HepG2 (cell line): ENCODE measurements around the gene UMOD. TPM values are rescaled to one million over a fixed set of nuclear protein-coding genes. Genes with fewer than 3 reads are reported as not detected.

Experiments
- LCORL ChIP-seq, 2 experiments: fragments of 450-650 bp in 1 of 2; sonication (generic) in 1 of 2; formaldehyde crosslinking in 1 of 2; IDR thresholded peaks; 2 replicates each; pipeline versions ENCODE4 v1.5.0 to v1.6.1; 2017 to 2020; ENCODE audit warnings: antibody characterized with exemption in 1 of 2, missing genetic modification reagents in 1 of 2
- MAFF ChIP-seq: IDR thresholded peaks from 2 replicates; pipeline ENCODE4 v1.6.1; 2011; ENCODE audit warnings: low read depth, low read length, improper control_type of control experiment
- NAIF1 ChIP-seq: sonication (generic); formaldehyde crosslinking; IDR thresholded peaks from 2 replicates; pipeline ENCODE4 v1.5.0; 2020; ENCODE audit warnings: mild to moderate bottlenecking, missing genetic modification reagents, borderline replicate concordance
- NR2F6 ChIP-seq, 2 experiments: IDR thresholded peaks; 2 replicates each; pipeline ENCODE4 v1.6.1; 2016; ENCODE audit warnings: antibody characterized with exemption in 1 of 2, mild to moderate bottlenecking in 1 of 2
- PTBP1 ChIP-seq: fragments of 200-400 bp; formaldehyde crosslinking; IDR thresholded peaks from 2 replicates; pipeline ENCODE4 v1.6.1; 2018; ENCODE audit warnings: low read length, low read depth; ENCODE audit not compliant: poor library complexity, severe bottlenecking
- SMAD1 ChIP-seq: sonication (generic); formaldehyde crosslinking; IDR thresholded peaks from 2 replicates; pipeline ENCODE4 v1.4.0; 2020; ENCODE audit warnings: missing genetic modification reagents, low read depth, mild to moderate bottlenecking, borderline replicate concordance
- SRSF4 ChIP-seq: fragments of 200-400 bp; formaldehyde crosslinking; IDR thresholded peaks from one replicate; pipeline ENCODE4 v1.6.1; 2018; ENCODE audit warnings: mild to moderate bottlenecking, low read depth, low read length, moderate library complexity; ENCODE audit not compliant: poor library complexity, severe bottlenecking
- TEAD3 ChIP-seq: optimal IDR thresholded peaks from 2 replicates; pipeline ENCODE3; 2016; ENCODE audit warnings: borderline replicate concordance
- ZBTB1 ChIP-seq: sonication (generic); formaldehyde crosslinking; IDR thresholded peaks from 2 replicates; pipeline ENCODE4 v1.4.0; 2020; ENCODE audit warnings: missing genetic modification reagents, borderline replicate concordance
- ZBTB20 ChIP-seq: sonication (generic); formaldehyde crosslinking; IDR thresholded peaks from 2 replicates; pipeline ENCODE4 v1.8.1; 2023; ENCODE audit warnings: missing genetic modification reagents, low read depth, mild to moderate bottlenecking, borderline replicate concordance
- ZFP90 ChIP-seq: sonication (generic); formaldehyde crosslinking; IDR thresholded peaks from 2 replicates; pipeline ENCODE4 v1.8.0; 2022; ENCODE audit warnings: missing genetic modification reagents, mild to moderate bottlenecking, inconsistent platforms, borderline replicate concordance
- ZFY ChIP-seq: sonication (generic); formaldehyde crosslinking; IDR thresholded peaks from 2 replicates; pipeline ENCODE4 v1.4.0; 2020; ENCODE audit warnings: missing genetic modification reagents
- ZNF274 ChIP-seq: sonication (generic); formaldehyde crosslinking; IDR thresholded peaks from 2 replicates; pipeline ENCODE4 v1.5.1; 2020; ENCODE audit warnings: mild to moderate bottlenecking, missing genetic modification reagents
- ZNF331 ChIP-seq: sonication (generic); formaldehyde crosslinking; IDR thresholded peaks from 2 replicates; pipeline ENCODE4 v1.4.0; 2020; ENCODE audit warnings: missing genetic modification reagents
- ZNF335 ChIP-seq: sonication (generic); formaldehyde crosslinking; IDR thresholded peaks from 2 replicates; pipeline ENCODE4 v1.4.0; 2020; ENCODE audit warnings: missing genetic modification reagents
- ZNF33A ChIP-seq: sonication (generic); formaldehyde crosslinking; IDR thresholded peaks from 2 replicates; pipeline ENCODE4 v1.5.1; 2020; ENCODE audit warnings: missing genetic modification reagents, mild to moderate bottlenecking, moderate library complexity, borderline replicate concordance
- ZNF350 ChIP-seq: sonication (generic); formaldehyde crosslinking; IDR thresholded peaks from 2 replicates; pipeline ENCODE4 v1.4.0; 2020; ENCODE audit warnings: mild to moderate bottlenecking, low read depth, missing genetic modification reagents, borderline replicate concordance
- ZNF670 ChIP-seq: sonication (generic); formaldehyde crosslinking; IDR thresholded peaks from 2 replicates; pipeline ENCODE4 v1.8.0; 2022; ENCODE audit warnings: mild to moderate bottlenecking, missing genetic modification reagents, borderline replicate concordance
- polyA plus RNA-seq, 8 experiments: library from polyadenylated mRNA; depleted of rRNA in 3 of 8; stranded (reverse) in 7 of 8; unstranded in 1 of 8; fragments of >200 nt; fragmentation: Illumina TruSeq in 4 of 8; extraction: Trizol in 4 of 8; gene quantifications; 2 replicates each; pipeline versions ENCODE4 v1.2.1 to v1.2.3, GENCODE V29; 2011 to 2016; ENCODE audit warnings: low read depth in 4 of 8, missing spikeins in 1 of 8, mixed read lengths in 1 of 8; ENCODE audit not compliant: insufficient read depth in 1 of 8
- total RNA-seq, 5 experiments: library from RNA; depleted of rRNA; stranded (reverse); fragments of >200 nt; fragmentation: Illumina TruSeq; extraction: Trizol; gene quantifications; 2 replicates each; pipeline ENCODE4 v1.2.3, GENCODE V29; 2016; ENCODE audit warnings: low read depth in 1 of 5
- TF ChIP-seq, protein P1 (sequence below): sonication (generic); formaldehyde crosslinking; IDR thresholded peaks from 2 replicates; pipeline ENCODE4 v1.4.0; 2020; ENCODE audit warnings: missing genetic modification reagents
- TF ChIP-seq, protein P2 (sequence below), 2 experiments: sonication (generic) in 1 of 2; formaldehyde crosslinking in 1 of 2; IDR thresholded peaks; 2 replicates each; pipeline versions ENCODE4 v1.4.0 to v1.6.1; 2016 to 2020; ENCODE audit warnings: borderline replicate concordance in 1 of 2, low read depth in 1 of 2, mild to moderate bottlenecking in 1 of 2, missing genetic modification reagents in 1 of 2
- TF ChIP-seq, protein P3 (sequence below): sonication (generic); formaldehyde crosslinking; IDR thresholded peaks from 2 replicates; pipeline ENCODE4 v1.4.0; 2020; ENCODE audit warnings: missing genetic modification reagents

The UMOD gene
- total and polyA plus RNA-seq, 2 of the 13 experiments (the other 11 are each of a cell fraction or from before 2014, with no cell fraction given), result not detected

DNA sequence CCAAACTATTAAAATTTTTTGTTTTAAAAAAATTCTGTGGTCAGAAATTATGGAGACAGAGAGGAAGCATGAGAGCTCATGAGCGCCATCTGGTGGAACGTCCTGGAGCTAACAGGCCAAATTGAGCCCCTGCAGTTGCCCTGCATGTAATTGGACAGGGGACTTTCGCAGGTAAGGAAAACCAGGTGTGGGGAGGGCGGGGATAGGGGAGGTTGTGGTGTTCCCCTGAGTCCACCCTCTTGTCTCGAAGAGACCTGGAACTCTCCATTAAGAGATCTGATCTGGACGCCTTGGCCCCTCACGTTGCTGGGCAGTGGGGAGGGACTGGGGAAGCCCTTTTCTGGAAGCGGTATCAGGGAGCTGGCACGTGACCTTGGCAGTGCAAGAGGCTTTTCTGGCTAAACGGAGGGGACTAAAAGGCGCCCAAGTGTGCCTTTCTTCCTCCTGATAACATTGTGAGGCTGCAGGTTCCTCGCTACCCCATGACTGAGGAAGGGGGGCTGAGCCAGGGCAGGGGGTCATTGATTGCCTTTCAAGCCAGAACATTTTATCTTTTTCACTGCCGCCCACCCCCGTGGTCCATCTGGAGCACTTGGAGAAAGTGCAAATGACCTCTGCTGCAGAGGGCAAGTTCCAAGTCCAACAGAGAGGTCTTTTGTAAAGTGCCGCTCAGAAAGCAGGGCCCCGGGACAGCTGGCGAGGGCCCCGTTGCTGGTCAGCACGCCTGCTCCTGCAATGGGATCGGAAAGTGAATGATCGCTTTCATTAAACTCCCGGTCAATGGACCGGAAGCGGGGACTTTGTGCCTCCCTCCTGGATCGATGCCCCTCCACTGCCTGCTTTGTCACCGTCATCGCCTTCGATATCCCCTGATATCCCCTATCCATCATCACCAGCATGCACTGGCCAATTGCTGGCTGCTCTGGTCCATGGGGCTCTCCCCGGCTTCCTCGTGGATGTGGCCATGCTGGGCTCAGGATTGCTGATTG is 33.6 kb upstream of the UMOD start (continued):
- peak; percentile 39; the same call in 1 of the 2 replicates for TF ChIP-seq SMAD1 (CRISPR knock-in tag)
- no peak for TF ChIP-seq ZBTB1 (CRISPR knock-in tag)
- TF ChIP-seq ZNF331 (CRISPR knock-in tag), result peak; percentile 43; the same call in 1 of the 2 replicates
- no peak for TF ChIP-seq SRSF4
- peak; percentile 88; the same call in 1 of the 2 replicates for TF ChIP-seq ZNF670 (CRISPR knock-in tag)
- peak; percentile 60; the same call in 1 of the 2 replicates for TF ChIP-seq ZNF274 (CRISPR knock-in tag)
- peak; percentile 79; the same call in 1 of the 2 replicates for TF ChIP-seq ZNF33A (CRISPR knock-in tag)
- no peak for TF ChIP-seq LCORL (IDR thresholded peaks at IDR 0.05)
- TF ChIP-seq LCORL (CRISPR knock-in tag; IDR thresholded peaks at IDR 0.05), result peak; percentile 83
- TF ChIP-seq, protein P1, sequence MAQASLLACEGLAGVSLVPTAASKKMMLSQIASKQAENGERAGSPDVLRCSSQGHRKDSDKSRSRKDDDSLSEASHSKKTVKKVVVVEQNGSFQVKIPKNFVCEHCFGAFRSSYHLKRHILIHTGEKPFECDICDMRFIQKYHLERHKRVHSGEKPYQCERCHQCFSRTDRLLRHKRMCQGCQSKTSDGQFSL (CRISPR knock-in tag), result 0 out of 2 replicates have a peak, but pooled peaks have one; percentile 25
- TF ChIP-seq NAIF1 (CRISPR knock-in tag), result no peak
- TF ChIP-seq ZNF335 (CRISPR knock-in tag), result no peak
- peak; percentile 27 for TF ChIP-seq TEAD3 (CRISPR knock-in tag)
- no peak for TF ChIP-seq PTBP1
- TF ChIP-seq ZFY (CRISPR knock-in tag), result peak; percentile 55
- TF ChIP-seq, protein P2, sequence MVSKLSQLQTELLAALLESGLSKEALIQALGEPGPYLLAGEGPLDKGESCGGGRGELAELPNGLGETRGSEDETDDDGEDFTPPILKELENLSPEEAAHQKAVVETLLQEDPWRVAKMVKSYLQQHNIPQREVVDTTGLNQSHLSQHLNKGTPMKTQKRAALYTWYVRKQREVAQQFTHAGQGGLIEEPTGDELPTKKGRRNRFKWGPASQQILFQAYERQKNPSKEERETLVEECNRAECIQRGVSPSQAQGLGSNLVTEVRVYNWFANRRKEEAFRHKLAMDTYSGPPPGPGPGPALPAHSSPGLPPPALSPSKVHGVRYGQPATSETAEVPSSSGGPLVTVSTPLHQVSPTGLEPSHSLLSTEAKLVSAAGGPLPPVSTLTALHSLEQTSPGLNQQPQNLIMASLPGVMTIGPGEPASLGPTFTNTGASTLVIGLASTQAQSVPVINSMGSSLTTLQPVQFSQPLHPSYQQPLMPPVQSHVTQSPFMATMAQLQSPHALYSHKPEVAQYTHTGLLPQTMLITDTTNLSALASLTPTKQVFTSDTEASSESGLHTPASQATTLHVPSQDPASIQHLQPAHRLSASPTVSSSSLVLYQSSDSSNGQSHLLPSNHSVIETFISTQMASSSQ (IDR thresholded peaks at IDR 0.05; ENCODE audit: low read depth), result peak; percentile 53; the same call in 1 of the 2 replicates
- TF ChIP-seq, protein P2 (CRISPR knock-in tag; IDR thresholded peaks at IDR 0.05; ENCODE audit: borderline replicate concordance), result no peak
- TF ChIP-seq, protein P3, sequence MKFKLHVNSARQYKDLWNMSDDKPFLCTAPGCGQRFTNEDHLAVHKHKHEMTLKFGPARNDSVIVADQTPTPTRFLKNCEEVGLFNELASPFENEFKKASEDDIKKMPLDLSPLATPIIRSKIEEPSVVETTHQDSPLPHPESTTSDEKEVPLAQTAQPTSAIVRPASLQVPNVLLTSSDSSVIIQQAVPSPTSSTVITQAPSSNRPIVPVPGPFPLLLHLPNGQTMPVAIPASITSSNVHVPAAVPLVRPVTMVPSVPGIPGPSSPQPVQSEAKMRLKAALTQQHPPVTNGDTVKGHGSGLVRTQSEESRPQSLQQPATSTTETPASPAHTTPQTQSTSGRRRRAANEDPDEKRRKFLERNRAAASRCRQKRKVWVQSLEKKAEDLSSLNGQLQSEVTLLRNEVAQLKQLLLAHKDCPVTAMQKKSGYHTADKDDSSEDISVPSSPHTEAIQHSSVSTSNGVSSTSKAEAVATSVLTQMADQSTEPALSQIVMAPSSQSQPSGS (CRISPR knock-in tag), result no peak
- TF ChIP-seq ZNF350, result 0 out of 2 replicates have a peak, but pooled peaks have one; percentile 83
- no peak for TF ChIP-seq MAFF
- peak; percentile 89 for TF ChIP-seq NR2F6 (IDR thresholded peaks at IDR 0.05)
- TF ChIP-seq NR2F6 (CRISPR knock-in tag; IDR thresholded peaks at IDR 0.05), result peak; percentile 86
- peak; percentile 18; the same call in 1 of the 2 replicates for TF ChIP-seq ZFP90
- 0 out of 2 replicates have a peak, but pooled peaks have one; percentile 77 for TF ChIP-seq ZBTB20
